ENCODE results near the gene RALGPS1.

DNA sequence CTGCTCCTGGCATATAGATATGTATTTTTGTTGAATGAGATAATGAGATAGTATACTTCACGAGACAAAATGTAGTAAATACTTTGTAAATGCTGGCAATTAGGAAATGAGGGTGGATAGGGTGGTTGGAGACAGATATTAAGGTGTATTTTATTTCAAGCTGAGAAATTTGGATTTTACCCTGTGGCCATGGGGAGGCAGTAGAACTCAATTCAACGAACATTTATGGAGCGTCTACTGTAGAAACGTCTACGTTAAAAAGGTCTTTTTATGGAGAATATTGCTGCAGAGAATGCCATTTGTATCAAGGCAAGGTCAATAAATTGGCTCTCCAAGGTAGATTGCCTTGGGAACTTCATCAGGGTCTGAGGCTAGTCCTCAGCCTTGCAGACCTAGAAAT is 21.5 kb upstream of the RALGPS1 start:
- TF ChIP-seq, protein P1, sequence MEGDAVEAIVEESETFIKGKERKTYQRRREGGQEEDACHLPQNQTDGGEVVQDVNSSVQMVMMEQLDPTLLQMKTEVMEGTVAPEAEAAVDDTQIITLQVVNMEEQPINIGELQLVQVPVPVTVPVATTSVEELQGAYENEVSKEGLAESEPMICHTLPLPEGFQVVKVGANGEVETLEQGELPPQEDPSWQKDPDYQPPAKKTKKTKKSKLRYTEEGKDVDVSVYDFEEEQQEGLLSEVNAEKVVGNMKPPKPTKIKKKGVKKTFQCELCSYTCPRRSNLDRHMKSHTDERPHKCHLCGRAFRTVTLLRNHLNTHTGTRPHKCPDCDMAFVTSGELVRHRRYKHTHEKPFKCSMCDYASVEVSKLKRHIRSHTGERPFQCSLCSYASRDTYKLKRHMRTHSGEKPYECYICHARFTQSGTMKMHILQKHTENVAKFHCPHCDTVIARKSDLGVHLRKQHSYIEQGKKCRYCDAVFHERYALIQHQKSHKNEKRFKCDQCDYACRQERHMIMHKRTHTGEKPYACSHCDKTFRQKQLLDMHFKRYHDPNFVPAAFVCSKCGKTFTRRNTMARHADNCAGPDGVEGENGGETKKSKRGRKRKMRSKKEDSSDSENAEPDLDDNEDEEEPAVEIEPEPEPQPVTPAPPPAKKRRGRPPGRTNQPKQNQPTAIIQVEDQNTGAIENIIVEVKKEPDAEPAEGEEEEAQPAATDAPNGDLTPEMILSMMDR (conservative IDR thresholded peaks at IDR 0.05 in 1 of 2, IDR thresholded peaks at IDR 0.05 in 1 of 2; ENCODE audit: low read depth in 1 of 2, low read length in 2 of 2): peak; percentile 24 to 32
- no peak for TF ChIP-seq EZH2 (IDR thresholded peaks at IDR 0.05; ENCODE audit: low read length, missing control alignments)

All from fibroblast of lung (primary cell).